HG02623 (cell line): ENCODE data around the gene PEPD.

ENCODE experiments used
- ATAC-seq: cut with Tn5 transposase; IDR thresholded peaks from one replicate; pipeline ENCODE4 v1.9.1; 2021; ENCODE audit warnings: moderate library complexity; ENCODE audit not compliant: unreplicated experiment

PEPD gene

GRCh38 chr19:33398361-33399060 is 123.1 kb downstream of the PEPD start:
- no peak for ATAC-seq

DNA sequence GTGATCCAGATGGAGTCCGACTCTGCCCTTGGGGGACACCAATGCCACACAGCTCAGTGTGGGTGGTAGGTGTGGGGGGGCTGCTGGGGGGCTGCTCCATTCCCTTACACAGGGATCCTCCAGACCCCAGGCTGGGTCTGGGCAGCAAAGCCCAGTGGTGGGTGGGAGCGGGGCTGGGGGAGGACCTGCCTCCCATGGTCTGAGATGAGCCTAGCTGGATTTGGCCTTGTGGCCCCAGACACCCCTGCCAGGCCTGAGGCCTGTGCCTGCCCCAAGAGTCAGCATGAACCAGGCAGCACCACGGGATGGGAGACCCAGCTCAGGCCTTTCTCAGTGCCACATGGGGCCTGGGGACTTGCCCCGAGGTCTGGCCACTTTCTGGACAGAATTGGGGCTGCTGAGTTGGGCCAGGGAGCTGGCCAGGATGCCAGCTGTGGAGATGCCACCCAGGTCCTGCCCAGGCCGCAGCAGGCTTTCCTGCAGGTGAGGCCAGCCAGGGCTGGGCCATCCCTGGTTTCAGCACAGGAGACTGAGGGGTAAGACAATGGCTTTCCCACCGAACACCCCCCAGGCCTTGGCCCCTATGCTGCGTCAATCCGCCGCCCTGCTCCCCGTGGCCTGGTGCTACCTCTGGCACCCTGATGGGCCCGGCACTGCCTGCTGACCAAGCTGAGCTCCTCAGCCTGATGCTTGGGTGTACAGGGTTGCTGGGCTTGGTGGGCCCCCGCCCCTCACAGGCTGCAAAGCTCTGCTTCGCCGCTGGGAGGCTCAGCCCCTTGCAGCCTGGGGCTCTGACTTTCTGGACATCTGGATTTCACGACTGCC is 123.8 kb downstream of the PEPD start:
- ATAC-seq = no peak

- no peak for ATAC-seq
Measured at GRCh38 chr19:33396701-33397535, 124.7 kb downstream of the PEPD start.

DNA sequence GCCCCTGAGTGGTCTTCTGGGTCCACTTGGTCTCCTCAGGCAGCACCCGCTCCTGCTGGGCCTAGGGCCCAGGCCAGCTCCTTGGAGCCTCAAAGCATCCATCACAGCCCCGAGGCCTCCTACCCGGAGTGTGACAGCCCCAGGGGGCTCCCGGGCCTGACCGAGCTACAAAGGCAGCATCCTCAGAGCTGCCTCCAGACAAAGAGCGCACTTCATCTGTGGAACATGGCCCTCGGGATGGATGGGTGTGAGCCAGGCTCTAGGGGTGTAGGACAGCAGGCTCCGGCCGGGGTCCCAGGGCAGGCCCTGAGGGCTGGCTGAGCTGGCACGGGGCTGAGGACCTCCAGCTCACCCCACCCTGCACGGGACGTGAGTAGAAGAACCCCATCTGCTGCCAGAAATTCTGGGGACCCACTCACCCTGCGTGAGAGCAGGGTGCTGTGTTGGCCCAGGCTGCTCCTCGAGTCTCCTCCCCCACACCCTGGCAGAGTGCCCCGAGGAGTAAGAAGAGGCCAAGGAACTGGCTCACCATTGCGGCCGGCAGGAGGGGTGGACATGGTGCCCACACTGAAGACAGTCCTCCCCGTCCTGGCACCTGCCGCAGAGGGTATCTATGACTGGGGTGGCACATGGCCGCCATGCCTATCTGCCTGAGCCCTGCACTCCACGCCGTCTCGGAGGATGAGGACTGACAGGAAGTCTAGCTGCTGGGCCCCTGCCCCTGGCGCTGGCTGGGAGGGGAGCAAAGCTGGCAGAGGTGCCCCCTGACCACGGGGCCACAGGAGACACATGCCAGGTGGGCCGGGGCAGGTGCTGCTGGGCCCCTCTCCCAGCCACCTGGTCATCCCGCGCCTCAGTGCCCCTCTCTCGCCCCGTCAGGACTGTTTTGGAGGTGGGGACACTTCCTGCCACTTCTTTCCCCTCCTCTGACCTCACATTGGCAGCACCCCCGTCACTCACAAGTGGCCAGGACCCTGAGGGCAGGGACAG is 125.7 kb downstream of the PEPD start:
- no peak for ATAC-seq

DNA sequence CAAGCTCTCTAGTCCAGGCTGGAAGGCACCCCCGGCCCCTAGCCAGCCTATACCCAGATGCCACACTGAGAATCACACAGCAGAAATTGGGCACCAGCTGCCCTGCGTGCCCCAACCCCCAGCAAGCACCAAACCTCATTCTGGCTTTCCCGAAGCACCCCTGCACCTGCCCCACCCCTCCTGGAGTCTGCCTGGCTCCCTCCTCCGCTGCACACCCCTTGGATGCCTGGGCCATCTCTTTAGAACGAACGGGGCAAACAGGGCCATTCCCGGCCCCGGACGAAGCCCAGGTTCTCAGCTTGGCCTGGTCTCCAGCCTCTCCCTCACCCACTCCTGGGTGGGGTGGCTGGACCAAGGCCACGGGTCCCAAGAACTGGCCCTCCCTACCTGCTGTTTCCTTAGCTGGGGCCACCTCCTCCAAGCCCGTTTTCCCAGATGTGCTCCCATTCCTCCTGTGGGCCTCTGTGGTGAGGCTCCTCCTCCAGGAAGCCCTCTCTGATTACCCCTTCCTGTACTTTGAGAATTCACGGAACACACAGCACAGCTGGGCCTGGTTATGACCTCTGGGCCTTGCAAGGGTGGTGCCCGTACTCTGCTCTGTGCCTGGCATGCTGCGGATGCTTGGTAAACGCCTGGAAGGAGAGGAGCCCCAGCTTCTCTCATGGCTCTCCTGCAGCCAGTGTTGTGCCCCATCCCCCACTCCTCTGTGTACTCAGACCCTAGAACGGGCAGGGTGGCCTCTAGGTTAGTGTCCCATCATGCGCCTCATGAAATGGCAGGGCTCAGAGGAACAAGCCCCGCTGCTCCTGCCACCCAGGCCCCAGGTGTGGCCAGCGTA is 126.6 kb downstream of the PEPD start:
- no peak for ATAC-seq

- no peak for ATAC-seq
Measured at GRCh38 chr19:33394006-33394722, 127.4 kb downstream of the PEPD start.

DNA sequence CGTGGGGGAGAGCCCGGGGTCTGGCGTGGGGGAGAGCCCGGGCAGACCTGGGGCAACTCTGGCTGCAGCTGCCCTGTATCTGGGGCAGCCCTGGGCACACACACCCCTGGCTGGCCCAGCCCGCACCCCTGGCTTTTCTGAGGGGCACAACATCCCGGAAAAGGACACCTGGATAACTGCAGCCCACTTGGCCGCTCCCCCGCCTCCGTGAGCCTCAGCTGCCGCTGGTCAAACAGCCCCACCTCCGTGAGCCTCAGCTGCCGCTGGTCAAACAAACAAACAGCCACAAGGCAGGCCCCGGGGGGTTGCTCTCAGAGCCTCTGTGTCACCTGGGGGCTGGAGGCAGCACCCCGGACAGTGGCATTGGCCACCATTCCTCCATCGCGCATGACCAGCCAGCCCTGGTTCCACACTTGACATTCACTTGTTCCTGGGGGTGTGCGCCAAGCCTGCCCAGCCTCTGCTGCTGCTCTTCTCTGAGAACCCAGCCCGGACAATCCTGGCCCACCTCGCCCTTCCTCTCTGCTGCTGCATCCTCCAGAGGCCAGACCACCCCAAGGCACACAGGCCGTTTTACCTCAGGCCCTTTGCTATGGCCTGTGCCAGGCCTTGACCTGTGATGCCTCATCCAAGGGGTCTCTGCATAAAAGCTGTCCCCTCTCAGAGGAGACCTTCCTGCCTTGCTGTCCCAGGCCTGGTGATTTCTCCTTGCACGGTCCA is 128.1 kb downstream of the PEPD start:
- ATAC-seq = no peak

DNA sequence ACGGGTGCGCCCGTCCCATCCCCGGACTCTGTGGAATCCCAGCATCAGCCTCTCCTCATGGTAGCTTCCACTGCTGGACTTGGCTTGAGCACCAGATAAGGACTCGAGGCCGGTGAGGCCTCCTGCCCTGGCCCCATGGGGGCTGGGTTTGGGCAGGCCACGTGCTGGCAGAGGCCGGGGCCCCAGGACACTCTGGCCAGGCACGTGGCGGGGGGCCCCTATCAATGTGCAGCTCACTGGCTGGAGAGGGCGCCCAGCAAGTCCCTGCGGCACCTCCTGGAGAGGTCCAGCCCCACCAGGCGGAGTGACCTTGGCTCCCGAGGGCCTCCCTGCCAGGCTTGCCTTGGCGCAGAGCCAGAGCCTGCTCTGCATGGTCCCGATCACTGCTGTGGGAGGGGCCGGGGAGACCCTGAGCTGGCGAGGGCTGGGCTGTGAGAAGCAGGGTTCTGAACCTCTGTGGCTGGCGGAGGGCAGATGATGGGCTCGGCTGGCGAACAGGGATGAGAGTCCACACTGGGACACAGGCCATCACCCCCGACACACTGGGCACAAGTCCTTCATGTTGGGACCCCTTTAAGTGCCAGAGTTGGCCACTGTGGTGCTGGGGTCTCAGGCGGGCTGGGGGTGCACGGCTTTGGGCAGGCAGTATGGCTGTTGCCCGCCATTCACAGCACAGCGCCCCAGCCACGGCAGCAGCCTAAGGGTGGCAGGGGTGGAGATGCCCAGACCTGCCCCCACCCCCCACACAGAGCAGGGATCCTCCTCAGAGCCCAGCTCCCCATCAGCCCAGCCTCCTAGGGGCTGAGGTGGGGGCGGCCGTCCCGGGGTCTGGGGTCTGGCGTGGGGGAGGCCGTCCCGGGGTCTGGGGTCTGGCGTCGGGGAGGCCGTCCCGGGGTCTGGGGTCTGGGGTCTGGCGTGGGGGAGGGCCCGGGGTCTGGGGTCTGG is 129.0 kb downstream of the PEPD start:
- ATAC-seq = no peak

GRCh38 chr19:33391631-33392249 is 129.9 kb downstream of the PEPD start:
- ATAC-seq = no peak

- no peak for ATAC-seq
Measured at GRCh38 chr19:33390908-33391630, 130.5 kb downstream of the PEPD start.

DNA sequence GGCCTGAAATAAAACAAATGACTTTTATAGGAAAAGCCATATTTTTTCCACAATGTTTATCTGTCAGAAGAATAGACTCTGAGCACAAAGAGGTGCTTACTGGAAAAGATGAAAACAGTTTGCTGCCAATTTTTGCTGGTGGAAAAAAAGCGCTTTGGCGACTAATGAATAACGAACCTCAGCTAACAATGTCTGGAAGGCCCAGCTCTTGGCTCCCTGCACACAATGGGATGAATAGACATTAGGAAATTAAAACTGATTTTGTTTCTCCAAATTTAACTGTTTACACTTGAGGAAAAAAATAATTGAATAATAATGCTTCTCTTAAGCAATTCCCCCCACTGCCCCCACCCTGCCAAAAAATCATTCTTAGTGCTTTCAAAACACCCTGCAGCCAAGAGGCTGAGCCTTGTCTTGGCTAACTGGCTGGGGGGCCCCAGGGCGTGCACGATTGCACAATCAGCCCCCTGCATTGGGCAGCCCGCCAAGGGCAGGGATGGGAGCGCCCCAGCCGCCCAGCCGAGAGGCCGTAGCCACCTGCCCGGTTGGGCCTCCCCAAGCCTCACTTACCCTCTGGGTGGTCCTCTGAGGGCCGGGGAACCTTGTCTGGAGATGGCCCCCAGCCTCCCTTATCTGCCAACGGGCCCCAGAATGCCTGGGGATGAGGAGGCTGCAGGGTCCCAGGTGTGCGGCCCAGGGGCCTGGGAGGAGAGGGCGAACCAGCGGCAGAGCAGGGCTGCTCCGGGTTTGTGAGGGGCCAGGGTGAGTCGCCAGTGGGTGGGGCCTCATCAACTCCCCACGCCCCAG is 131.3 kb downstream of the PEPD start:
- no peak for ATAC-seq

DNA sequence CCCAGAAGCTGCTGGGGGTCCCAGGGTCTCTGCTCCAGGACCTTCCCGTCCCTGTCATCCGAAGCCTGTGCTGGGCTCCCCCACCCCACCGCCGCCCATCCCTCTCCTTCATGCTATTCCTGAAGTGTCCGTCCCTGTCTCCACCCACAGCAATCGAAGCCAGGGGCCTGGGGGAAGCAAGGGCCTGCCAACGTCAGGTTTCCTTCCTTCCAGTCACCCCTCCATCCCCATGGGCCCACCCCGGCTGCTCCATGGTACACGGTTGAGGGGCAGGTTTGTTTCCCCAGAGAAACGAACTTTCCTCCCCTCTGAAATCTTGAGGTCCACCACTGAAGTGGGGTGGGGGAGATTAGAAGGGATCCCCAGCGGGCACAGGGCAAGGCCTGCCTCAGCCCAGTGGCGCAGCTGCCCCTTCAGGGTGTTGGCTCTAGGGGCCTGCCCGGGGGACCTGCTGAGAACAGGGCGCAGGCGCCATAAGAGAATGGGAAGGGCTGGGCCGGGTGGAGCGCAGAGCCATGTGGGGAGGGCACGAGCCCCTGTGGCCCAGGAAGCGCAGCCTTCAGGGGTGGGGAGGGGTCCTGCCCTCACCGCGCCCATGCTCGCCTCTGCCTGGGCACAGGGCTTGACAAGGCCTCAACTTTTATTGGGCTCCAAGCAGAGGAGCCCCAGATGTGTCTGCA is 132.0 kb downstream of the PEPD start:
- no peak for ATAC-seq

DNA sequence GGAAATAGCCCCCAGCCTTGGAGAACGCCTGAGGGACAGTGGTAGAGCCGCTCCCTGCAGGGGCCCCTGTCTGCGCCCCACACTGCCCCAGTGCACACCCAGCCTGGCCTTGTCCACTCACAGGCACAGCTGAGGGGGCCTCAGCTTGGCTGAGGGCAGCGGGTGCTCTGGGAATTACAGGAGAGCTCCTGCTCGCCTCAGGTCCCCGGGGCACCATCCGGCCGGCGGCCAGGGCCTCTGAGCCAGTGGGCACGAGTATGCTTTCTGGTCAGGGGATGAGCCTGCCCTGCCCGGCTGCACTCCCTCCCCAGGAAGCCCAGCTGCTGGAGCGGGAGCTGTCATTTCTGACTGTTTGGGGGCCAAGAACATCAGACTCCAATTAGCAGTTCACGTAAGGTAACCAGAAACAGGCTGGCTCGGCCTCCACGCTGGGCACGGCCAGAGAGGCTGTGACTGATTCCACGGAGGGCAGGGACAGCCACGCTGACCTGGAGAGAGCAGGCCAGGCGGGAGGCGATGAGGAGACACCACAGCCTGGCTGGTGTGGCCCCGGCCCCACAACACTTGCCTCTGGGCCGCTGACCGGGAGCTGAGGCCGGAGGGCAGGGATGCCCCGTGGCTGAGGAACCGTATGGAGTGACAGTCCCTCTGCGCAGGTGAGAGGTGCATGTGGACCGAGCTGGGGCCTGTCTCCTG is 132.7 kb downstream of the PEPD start:
- no peak for ATAC-seq

DNA sequence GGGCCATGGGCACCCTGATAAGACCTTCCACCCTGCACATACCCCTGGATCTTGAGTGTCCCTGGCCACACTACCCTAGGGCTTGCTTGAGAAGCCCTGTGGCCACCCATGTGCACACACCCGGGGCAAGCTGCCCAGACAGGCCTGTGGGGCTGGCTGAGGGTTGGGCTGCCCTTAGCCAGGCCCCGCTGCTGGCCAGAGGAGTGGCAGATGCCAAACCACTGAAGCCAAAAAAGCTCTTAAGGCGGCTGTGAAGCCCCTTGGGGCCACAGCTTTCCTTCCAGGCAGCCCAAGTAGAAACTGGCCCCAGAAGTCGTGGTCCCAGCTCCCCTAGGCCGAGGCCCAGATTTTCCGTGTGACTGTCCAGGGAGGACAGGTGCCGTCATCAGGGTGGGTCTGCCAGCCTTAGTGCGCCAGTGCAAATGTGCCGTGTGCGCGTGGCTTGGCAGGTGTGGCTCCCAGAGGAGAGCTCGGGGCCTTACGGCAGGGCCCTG is 133.3 kb downstream of the PEPD start:
- ATAC-seq = no peak
